ENCODE results near the gene SMTNL2. TPM values are rescaled to one million over a fixed set of nuclear protein-coding genes. Genes with fewer than 3 reads are reported as not detected.

The SMTNL2 gene
- 0.08 TPM in 1 of 2 replicates, not detected in the other for total RNA-seq (2014; rRNA removed; shearing (Covaris generic))

GRCh38 chr17:4584101-4584916, at the start of gene SMTNL2:
SMTNL2 (plus strand) TSS chr17:4584529; CDS start chr17:4584606, 77 bp downstream.

GRCh38 chr17:4554997-4555799, 29.1 kb upstream of the SMTNL2 start, which contains the start of gene MYBBP1A:
MYBBP1A (minus strand) TSS chr17:4555384; CDS start chr17:4555324, 60 bp downstream.

GRCh38 chr17:4560421-4560820, 23.9 kb upstream of the SMTNL2 start, which contains the start of gene GGT6:
GGT6 (minus strand) TSS chr17:4560577; CDS start chr17:4560521, 56 bp downstream.

GRCh38 chr17:4641297-4642195, 57.2 kb downstream of the SMTNL2 start, which contains the start of gene ALOX15:
ALOX15 (minus strand) TSS chr17:4641678; CDS start chr17:4641651, 27 bp downstream.

Small RNAs within 50 kb of the gene (small RNA-seq; reads per million reads assigned to genes)
- not detected for gene RNU6-955P

Other genes with a start within 250 kb of the SMTNL2 start
- 31.5 and 45.0 TPM in 2 replicates for gene UBE2G1, start 217.9 kb upstream of the SMTNL2 start, total RNA-seq (2014; rRNA removed; shearing (Covaris generic))
- gene SPNS3, start 150.6 kb upstream of the SMTNL2 start, total RNA-seq (2014; rRNA removed; shearing (Covaris generic)), result 0.21 and 2.5 TPM in 2 replicates
- gene SPNS2, start 85.6 kb upstream of the SMTNL2 start, total RNA-seq (2014; rRNA removed; shearing (Covaris generic)), result 0.85 and 1.8 TPM in 2 replicates
- gene MYBBP1A, start 29.1 kb upstream of the SMTNL2 start, total RNA-seq (2014; rRNA removed; shearing (Covaris generic)), result 249 and 256 TPM in 2 replicates
- gene GGT6, start 24.0 kb upstream of the SMTNL2 start, total RNA-seq (2014; rRNA removed; shearing (Covaris generic)), result not detected in 2 replicates
- not detected in 2 replicates for gene ALOX15, start 57.1 kb downstream of the SMTNL2 start, total RNA-seq (2014; rRNA removed; shearing (Covaris generic))
- gene PELP1, start 119.6 kb downstream of the SMTNL2 start, total RNA-seq (2014; rRNA removed; shearing (Covaris generic)), result 30.5 and 31.3 TPM in 2 replicates
- gene ARRB2, start 126.1 kb downstream of the SMTNL2 start, total RNA-seq (2014; rRNA removed; shearing (Covaris generic)), result 26.7 and 34.7 TPM in 2 replicates
- 29.1 and 38.1 TPM in 2 replicates for gene MED11, start 146.9 kb downstream of the SMTNL2 start, total RNA-seq (2014; rRNA removed; shearing (Covaris generic))
- 0.27 and 0.38 TPM in 2 replicates for gene ZMYND15, start 155.3 kb downstream of the SMTNL2 start, total RNA-seq (2014; rRNA removed; shearing (Covaris generic))
- 4.0 and 4.1 TPM in 2 replicates for gene CXCL16, start 155.4 kb downstream of the SMTNL2 start, total RNA-seq (2014; rRNA removed; shearing (Covaris generic))
- not detected in 2 replicates for gene TM4SF5, start 187.4 kb downstream of the SMTNL2 start, total RNA-seq (2014; rRNA removed; shearing (Covaris generic))
- gene VMO1, start 201.8 kb downstream of the SMTNL2 start, total RNA-seq (2014; rRNA removed; shearing (Covaris generic)), result 0.26 TPM in 1 of 2 replicates, not detected in the other
- gene GLTPD2, start 204.4 kb downstream of the SMTNL2 start, total RNA-seq (2014; rRNA removed; shearing (Covaris generic)), result not detected in 2 replicates
- gene PSMB6, start 211.6 kb downstream of the SMTNL2 start, total RNA-seq (2014; rRNA removed; shearing (Covaris generic)), result 200 and 223 TPM in 2 replicates
- 19.5 and 26.8 TPM in 2 replicates for gene PLD2, start 222.6 kb downstream of the SMTNL2 start, total RNA-seq (2014; rRNA removed; shearing (Covaris generic))
- gene MINK1, start 248.8 kb downstream of the SMTNL2 start, total RNA-seq (2014; rRNA removed; shearing (Covaris generic)), result 33.7 and 33.8 TPM in 2 replicates

Measured in A375 (cell line).